ENCODE measurements around the gene PIEZO2. TPM values are rescaled to one million over a fixed set of nuclear protein-coding genes. Genes with fewer than 3 reads are reported as not detected.

The PIEZO2 gene
- total and polyA plus RNA-seq, 8 donors, result 0.38 to 11.1 (median 3.0) TPM

DNA sequence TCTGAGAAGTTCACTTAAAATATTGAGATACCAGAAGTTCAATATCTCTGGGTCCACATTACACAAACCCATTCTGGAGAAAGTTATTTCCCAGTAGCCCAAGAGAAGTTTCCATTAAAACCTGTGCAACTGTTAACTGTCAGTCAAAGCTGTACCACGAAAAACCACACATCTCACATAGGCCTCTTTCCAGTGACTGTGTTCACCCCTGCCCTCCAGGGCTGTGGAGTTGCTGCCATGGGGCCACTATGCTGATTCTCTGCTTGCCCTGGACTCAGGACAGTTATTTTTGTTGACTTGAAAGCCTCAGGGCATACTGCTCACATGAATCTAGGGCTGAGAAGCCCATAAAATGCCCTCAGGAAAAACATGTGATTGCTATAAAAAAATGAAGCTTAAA is 153.8 kb downstream of the PIEZO2 start:
- no peak overlapping the region for H3K4me3 ChIP-seq
- H3K27ac ChIP-seq, result no peak overlapping the region
- H3K36me3 ChIP-seq, result no peaks in the 10 kb centered on the region
- ATAC-seq (no peak), FAIRE-seq (no peak), DNase-seq (no peak)
- H3K9me3 ChIP-seq, result no peaks in the 10 kb centered on the region
- intact Hi-C loops (cut with DNase I), result no loop called here
- no peaks in the 10 kb centered on the region for H3K4me1 ChIP-seq
- 43 to 56% methylated on average over 1 of the region's 1 CpG for WGBS, 2 donors
- no peaks in the 10 kb centered on the region for H3K27me3 ChIP-seq
- TF ChIP-seq, protein P1, sequence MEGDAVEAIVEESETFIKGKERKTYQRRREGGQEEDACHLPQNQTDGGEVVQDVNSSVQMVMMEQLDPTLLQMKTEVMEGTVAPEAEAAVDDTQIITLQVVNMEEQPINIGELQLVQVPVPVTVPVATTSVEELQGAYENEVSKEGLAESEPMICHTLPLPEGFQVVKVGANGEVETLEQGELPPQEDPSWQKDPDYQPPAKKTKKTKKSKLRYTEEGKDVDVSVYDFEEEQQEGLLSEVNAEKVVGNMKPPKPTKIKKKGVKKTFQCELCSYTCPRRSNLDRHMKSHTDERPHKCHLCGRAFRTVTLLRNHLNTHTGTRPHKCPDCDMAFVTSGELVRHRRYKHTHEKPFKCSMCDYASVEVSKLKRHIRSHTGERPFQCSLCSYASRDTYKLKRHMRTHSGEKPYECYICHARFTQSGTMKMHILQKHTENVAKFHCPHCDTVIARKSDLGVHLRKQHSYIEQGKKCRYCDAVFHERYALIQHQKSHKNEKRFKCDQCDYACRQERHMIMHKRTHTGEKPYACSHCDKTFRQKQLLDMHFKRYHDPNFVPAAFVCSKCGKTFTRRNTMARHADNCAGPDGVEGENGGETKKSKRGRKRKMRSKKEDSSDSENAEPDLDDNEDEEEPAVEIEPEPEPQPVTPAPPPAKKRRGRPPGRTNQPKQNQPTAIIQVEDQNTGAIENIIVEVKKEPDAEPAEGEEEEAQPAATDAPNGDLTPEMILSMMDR (IDR thresholded peaks at IDR 0.05), result no peak

DNA sequence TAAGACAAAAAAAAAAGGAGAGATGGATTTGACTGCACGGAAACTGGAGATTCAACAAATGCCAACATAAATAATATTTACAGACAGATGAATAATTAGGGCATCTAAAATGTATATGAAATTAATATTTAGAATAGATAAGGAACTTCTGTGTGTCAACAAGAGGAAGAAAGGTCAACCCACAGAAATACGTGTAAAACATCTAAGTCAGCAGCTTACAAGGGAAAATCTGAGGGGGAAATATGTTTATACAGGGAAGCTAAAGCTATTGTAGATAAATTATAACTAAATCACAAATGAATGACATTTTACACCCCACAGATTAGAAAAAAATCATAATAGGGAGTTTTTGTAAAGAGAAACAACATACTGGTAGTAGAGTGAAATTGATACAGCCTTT is 159.9 kb downstream of the PIEZO2 start:
- WGBS, 2 donors, result 47 to 48% methylated on average over 2 of the region's 2 CpGs

DNA sequence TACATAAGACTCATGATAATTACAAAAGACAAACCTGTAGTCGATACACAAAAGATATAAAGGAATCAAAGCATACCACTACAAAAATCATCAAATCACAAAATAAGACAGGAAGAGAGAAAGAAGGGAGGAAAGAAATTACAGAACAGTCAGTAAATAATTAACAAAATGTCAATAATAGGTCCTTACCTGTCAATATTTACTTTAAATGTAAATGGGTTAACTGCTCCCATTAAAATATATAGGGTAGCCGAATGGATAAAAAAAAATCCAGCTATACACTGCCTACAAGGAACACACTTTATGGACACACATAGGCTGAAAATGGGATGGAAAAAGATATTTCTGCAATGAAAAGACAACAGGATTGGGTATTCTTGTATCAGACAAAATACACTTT is 163.7 kb downstream of the PIEZO2 start:
- Histone ChIP-seq H3K27me3 (no peaks in the 10 kb centered on the region), H3K27ac (no peak overlapping the region), H3K4me1 (no peaks in the 10 kb centered on the region), H3K36me3 (no peaks in the 10 kb centered on the region), H3K4me3 (no peak overlapping the region), H3K9me3 (peaks cover 0 to 3% (median 0%) of the 10 kb centered on the region in 4 donors)
- TF ChIP-seq, protein P1 (IDR thresholded peaks at IDR 0.05), result no peak
- intact Hi-C loops (cut with DNase I), result no loop called here
- no peak for DNase-seq
- 41 to 44% methylated on average over 2 of the region's 2 CpGs for WGBS, 2 donors
- FAIRE-seq, result no peak
- ATAC-seq, result no peak

More for the DNA sequence above, 159.9 kb downstream of the PIEZO2 start:
- no peak for DNase-seq
- FAIRE-seq, result no peak
- no peaks in the 10 kb centered on the region for H3K27me3 ChIP-seq
- H3K27ac ChIP-seq, result no peak overlapping the region
- TF ChIP-seq, protein P1 (IDR thresholded peaks at IDR 0.05), result no peak
- no peak overlapping the region for H3K4me3 ChIP-seq
- no peak for ATAC-seq
- intact Hi-C loops (cut with DNase I), result no loop called here
- peaks cover 0 to 3% (median 0%) of the 10 kb centered on the region in 4 donors for H3K9me3 ChIP-seq
- H3K4me1 ChIP-seq, result no peaks in the 10 kb centered on the region
- H3K36me3 ChIP-seq, result no peaks in the 10 kb centered on the region

DNA sequence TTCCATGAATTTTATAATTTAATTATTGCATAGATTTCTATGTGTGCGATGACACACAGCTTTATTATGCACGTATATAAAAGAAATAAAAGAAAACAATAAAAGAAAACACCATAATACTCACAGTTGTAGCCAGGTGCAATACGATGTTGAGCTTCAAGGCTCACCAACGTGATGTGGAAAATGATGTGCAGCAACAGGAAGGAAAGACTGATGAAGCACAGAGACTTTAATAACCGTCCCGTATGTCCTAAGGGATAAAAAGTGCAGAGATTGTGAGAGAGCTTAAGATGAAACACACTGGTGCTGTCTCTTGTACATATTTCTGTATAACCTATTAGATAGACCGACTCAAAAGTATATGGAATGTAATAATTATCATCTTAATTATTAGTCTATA is 170.0 kb downstream of the PIEZO2 start:
- Histone ChIP-seq H3K36me3 (no peaks in the 10 kb centered on the region), H3K27ac (no peak overlapping the region), H3K9me3 (no peaks in the 10 kb centered on the region), H3K27me3 (no peaks in the 10 kb centered on the region), H3K4me3 (no peak overlapping the region), H3K4me1 (no peaks in the 10 kb centered on the region)
- FAIRE-seq (no peak), ATAC-seq (no peak), DNase-seq (no peak)
- intact Hi-C loops (cut with DNase I), result no loop called here
- 64 to 72% methylated on average over 7 of the region's 7 CpGs for WGBS, 2 donors
- TF ChIP-seq, protein P1 (IDR thresholded peaks at IDR 0.05), result no peak

DNA sequence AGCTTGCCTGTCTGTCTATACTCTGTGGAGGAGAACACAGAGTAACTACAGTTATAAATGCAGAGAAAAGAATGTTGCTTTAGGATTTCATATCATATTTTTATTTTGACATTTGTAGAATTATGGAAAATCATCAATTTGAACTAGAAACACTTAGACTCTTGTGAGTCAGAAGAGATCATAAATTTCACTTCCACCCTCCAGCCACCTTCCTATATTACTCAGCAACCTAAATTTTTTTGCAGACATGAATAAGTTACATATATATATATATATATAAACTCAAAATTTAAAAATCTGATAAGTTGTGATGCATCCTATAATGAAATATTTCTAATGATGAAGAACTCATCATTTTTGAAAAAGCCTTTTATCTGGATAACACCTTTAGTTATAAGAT is 172.3 kb downstream of the PIEZO2 start:
- H3K36me3 ChIP-seq, result no peaks in the 10 kb centered on the region
- H3K9me3 ChIP-seq, result no peaks in the 10 kb centered on the region
- H3K4me1 ChIP-seq, result no peaks in the 10 kb centered on the region
- H3K27me3 ChIP-seq, result no peaks in the 10 kb centered on the region
- ATAC-seq (no peak), DNase-seq (no peak), FAIRE-seq (no peak)
- no peak overlapping the region for H3K27ac ChIP-seq
- no peak overlapping the region for H3K4me3 ChIP-seq
- intact Hi-C loops (cut with DNase I), result no loop called here
- TF ChIP-seq, protein P1 (IDR thresholded peaks at IDR 0.05), result no peak
